HTR-8/SVneo (cell line): ENCODE data around the gene INSC.

ENCODE experiments used
- DNase-seq: peaks from one replicate; pipeline ENCODE4 v3.0.0; 2011; ENCODE audit warnings: low spot score, mixed read lengths; ENCODE audit not compliant: insufficient read length
- FAIRE-seq: peaks from 2 replicates; lab custom pipeline; 2011; peaks lifted over from hg19 to GRCh38; lab: Jason Lieb, UNC

INSC gene

GRCh38 chr11:15268598-15268997 is 153.9 kb downstream of the INSC start:
- FAIRE-seq: no peak
- no peak for DNase-seq

DNA sequence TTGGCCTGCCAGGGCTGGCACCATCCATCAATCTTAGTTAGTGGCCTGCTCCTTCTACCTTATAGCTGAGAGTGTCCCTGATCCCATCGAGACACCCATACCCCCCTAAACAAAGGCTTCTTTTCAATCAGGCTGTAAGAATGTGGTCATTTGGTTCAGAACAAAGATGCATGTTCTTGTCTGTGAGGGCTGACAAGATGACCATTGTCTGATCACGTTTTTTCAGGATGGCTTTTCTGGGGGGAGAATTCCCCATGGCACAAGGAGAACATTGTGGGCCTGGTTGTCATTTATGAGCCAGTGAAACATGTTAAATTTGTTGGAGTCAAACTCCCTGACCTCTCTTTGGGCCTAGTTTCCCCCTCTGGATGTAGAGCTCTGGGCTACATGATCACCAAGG is 160.4 kb downstream of the INSC start:
- DNase-seq (no peak), FAIRE-seq (no peak)

DNA sequence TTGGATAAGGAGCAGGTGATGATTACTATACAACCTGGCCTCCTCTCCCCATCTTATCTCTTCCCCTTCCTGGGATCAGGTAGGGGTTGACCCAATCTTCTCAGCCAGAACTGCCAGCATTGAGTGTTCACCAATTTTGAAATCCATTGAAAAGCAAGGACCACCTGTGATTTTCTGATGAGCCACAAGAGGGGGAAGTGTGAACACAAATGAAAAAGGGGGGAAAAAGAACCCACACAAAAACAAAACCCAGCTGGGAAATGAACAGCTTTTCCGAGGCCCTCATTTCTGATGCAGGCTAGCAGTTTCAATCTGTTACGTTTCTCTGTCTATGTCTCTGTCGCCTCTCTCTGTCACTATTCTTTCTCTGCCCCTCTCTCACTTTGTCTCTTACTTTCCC is 161.9 kb downstream of the INSC start:
- DNase-seq (no peak), FAIRE-seq (no peak)

- no peak for FAIRE-seq
These were observed 163.4 kb downstream of the INSC start for GRCh38 chr11:15278128-15278527.

GRCh38 chr11:15280393-15280792 is 165.7 kb downstream of the INSC start:
- FAIRE-seq: no peak
- DNase-seq: no peak

More at GRCh38 chr11:15278128-15278527, 163.4 kb downstream of the INSC start:
- DNase-seq: no peak

DNA sequence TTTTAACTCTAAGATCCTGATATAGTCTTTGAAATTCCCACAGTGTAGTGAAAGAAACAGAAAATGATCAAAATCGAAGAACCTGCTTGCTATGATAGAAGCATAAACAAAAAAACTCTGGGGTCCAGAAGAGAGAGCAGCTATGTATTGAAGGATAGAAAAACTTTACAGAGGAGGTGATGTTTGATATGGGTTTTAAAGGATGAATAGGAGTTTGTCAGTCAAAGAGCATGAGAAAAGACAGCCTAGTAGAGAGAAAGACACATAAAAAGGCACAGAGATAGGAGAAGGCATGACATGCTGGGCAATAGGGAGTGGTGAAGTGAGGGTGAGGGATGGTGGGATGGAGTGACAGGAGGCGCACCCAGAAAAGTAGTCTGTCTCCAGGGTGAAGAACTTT is 168.0 kb downstream of the INSC start:
- no peak for FAIRE-seq
- no peak for DNase-seq

GRCh38 chr11:15286465-15286864 is 171.7 kb downstream of the INSC start:
- no peak for DNase-seq
- FAIRE-seq: no peak

- FAIRE-seq: no peak
- DNase-seq: no peak
These were observed 174.1 kb downstream of the INSC start for GRCh38 chr11:15288863-15289262.

- FAIRE-seq: no peak
- DNase-seq: no peak
These were observed 175.0 kb downstream of the INSC start for GRCh38 chr11:15289723-15290122.

DNA sequence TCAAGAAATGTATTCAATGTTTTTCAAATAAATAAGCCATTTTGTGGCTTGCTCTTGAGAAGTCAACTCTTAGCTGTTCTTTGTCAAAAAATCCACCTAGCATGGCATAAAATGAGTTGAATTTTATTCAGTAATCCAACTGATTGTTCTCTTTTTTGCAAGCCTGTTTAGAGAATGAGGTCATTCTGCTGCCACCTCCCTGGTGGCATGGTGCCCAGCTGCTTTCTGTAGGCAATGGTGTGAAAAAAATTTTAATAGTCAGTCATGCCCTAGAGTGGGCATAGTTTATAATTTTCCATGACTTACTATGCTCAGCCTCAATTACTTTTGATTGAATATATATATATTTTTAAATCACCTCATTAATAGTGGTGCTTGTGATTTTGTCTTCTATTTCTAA is 177.2 kb downstream of the INSC start:
- FAIRE-seq (no peak), DNase-seq (no peak)

- FAIRE-seq (no peak), DNase-seq (no peak)
These were observed 179.4 kb downstream of the INSC start for GRCh38 chr11:15293975-15294620.

DNA sequence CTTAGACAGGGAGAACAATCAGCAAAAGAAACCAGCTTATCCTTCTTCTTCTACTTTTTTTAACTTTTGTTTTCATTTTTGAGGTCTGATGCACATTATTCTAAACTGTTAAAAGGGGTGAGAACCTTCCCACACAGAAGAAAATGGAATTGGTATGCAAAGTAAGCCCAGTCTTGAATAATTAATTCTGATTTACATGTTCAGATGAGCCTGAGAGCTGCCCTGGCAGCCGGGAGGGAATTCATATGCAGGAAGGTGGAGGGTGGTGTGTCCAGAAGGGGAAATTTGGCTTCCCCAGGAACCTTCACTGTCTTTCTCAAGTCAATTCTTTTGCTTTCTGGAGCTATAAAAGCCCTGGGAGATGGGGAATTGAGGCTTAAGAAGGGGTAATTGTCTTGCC is 181.0 kb downstream of the INSC start:
- no peak for DNase-seq
- no peak for FAIRE-seq
